MCF 10A (cell line): Measurements from ENCODE around the gene KHK. TPM values are rescaled to one million over a fixed set of nuclear protein-coding genes. Genes with fewer than 3 reads are reported as not detected.

Experiments
- BruUV-seq: library from RNA; stranded (reverse); fragments of 400-500 nt; replicated peaks from 2 replicates; lab custom pipeline; 2021; lab: Mats Ljungman, UMichigan
- CTCF ChIA-PET: fragments of 300-600 bp; sonication (Branson Sonifier 250); formaldehyde crosslinking; extraction: SDS; loops from one replicate; lab custom pipeline; 2021; ENCODE audit warnings: antibody characterized with exemption, inconsistent platforms; lab: Yijun Ruan, JAX
- POLR2A ChIA-PET: fragments of 300-600, 350-650 bp; sonication (Branson Sonifier 250); formaldehyde crosslinking; extraction: SDS; loops from one replicate; lab custom pipeline; 2020; ENCODE audit warnings: antibody characterized with exemption, inconsistent platforms; lab: Yijun Ruan, JAX
- DNase-seq: peaks from one replicate; pipeline ENCODE4 v3.0.0-alpha.2; 2018; ENCODE audit not compliant: unreplicated experiment
- H3K27ac Mint-ChIP-seq: one replicate; pipeline ENCODE4 v1.8.0; 2022; ENCODE audit warnings: mild to moderate bottlenecking, low read depth, mixed read lengths; ENCODE audit not compliant: unreplicated experiment
- H3K27me3 Mint-ChIP-seq: one replicate; pipeline ENCODE4 v1.8.0; 2022; ENCODE audit warnings: mixed read lengths; ENCODE audit not compliant: insufficient read depth, unreplicated experiment
- H3K36me3 Mint-ChIP-seq: one replicate; pipeline ENCODE4 v1.8.0; 2022; ENCODE audit warnings: mild to moderate bottlenecking, moderate library complexity, mixed read lengths; ENCODE audit not compliant: insufficient read depth, unreplicated experiment
- H3K4me1 Mint-ChIP-seq: one replicate; pipeline ENCODE4 v1.8.0; 2022; ENCODE audit warnings: mixed read lengths; ENCODE audit not compliant: insufficient read depth, unreplicated experiment
- H3K4me3 Mint-ChIP-seq: one replicate; pipeline ENCODE4 v1.8.0; 2022; ENCODE audit warnings: mild to moderate bottlenecking, moderate library complexity, mixed read lengths; ENCODE audit not compliant: unreplicated experiment
- H3K9me3 Mint-ChIP-seq: one replicate; pipeline ENCODE4 v1.8.0; 2022; ENCODE audit warnings: mixed read lengths; ENCODE audit not compliant: unreplicated experiment
- CTCF ChIP-seq: fragments of 200-600 bp; IDR thresholded peaks from one replicate; pipeline ENCODE4 v1.8.0; 2022; ENCODE audit warnings: antibody characterized with exemption, mild to moderate bottlenecking; ENCODE audit not compliant: unreplicated experiment
- intact Hi-C: fragments of 100-400 bp; cut with micrococcal nuclease; formaldehyde crosslinking; loops from 2 replicates; pipeline ENCODE4 v1.14.1; 2022
- total RNA-seq: library from RNA; stranded (reverse); gene quantifications from 2 replicates; pipeline ENCODE4 v1.2.3, GENCODE V29; 2022

The KHK gene
- total RNA-seq, 1 experiment from 2014 or later = 2.6 TPM

DNA sequence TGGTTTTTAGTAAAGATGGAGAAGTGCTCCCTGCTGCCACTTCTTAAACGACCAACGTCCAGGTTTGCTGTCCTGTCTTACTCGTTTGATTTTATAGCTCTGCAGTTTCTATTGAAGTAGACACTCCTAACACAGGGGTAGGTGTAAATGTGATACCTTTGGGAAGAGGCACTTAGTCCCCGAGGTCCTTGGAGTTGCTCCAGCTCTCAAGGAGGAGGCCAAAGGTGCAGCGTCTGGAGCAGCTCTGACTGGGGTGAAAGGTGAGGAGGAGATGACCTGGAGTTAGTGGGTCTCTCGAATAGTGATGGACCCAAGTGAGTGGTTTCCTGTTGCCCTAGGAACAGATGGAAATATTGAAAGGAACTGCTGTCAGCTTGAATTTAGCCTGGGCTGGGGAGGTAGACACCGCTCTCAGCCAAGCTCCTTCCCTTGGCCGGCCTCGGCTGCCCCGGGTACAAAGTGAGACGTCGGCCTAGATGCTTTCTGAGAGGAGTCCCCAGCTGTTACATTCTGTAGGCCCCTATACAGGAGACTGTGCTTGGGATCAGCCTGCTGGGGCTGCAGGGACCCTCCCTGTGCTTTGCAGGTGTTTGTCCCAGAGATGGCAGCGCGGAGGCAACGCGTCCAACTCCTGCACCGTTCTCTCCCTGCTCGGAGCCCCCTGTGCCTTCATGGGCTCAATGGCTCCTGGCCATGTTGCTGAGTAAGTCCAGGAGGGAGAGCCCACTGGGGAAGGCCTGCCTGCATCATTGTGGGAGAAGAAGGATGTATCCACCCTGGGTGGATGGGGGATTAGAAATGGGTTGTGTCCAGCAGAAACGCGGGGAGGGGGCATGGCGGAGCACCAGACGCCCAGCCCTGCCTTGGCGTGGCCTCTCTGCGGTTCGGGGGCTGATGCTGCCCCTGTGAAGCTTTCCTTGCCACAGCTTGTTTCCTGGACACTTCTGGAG is 5.4 kb downstream of the KHK start:
- POLR2A ChIA-PET = no interaction called here
- no peak overlapping the region for H3K4me3 Mint-ChIP-seq
- no TSS peak for BruUV-seq

GRCh38 chr2:27092696-27093429 is 6.3 kb downstream of the KHK start:
- H3K9me3 Mint-ChIP-seq = no peaks in the 10 kb centered on the region
- no peak overlapping the region for H3K27ac Mint-ChIP-seq
- no peaks in the 10 kb centered on the region for H3K4me1 Mint-ChIP-seq
- no peaks in the 10 kb centered on the region for H3K36me3 Mint-ChIP-seq
- no TSS peak for BruUV-seq
- ChIA-PET POLR2A (interaction anchor here (0.9 kb wide), 1 partner anchor 190 kb away, joined by 3 read pairs; the partner anchor contains the start of gene TRIM54), CTCF (no interaction called here)
- DNase-seq = no peak
- TF ChIP-seq CTCF = no peak
- no peaks in the 10 kb centered on the region for H3K27me3 Mint-ChIP-seq
- no peak overlapping the region for H3K4me3 Mint-ChIP-seq
- intact Hi-C loops = no loop called here

More for the DNA sequence above, 5.4 kb downstream of the KHK start:
- H3K4me1 Mint-ChIP-seq = no peaks in the 10 kb centered on the region
- no peak for DNase-seq
- no peaks in the 10 kb centered on the region for H3K36me3 Mint-ChIP-seq
- no peaks in the 10 kb centered on the region for H3K9me3 Mint-ChIP-seq
- H3K27me3 Mint-ChIP-seq = no peaks in the 10 kb centered on the region
- intact Hi-C loops = no loop called here
- CTCF ChIA-PET = interaction anchor here (1.2 kb wide), 1 partner anchor 8 kb away, joined by 4 read pairs; no protein-coding TSS in a partner anchor
- no peak overlapping the region for H3K27ac Mint-ChIP-seq
- no peak for TF ChIP-seq CTCF

DNA sequence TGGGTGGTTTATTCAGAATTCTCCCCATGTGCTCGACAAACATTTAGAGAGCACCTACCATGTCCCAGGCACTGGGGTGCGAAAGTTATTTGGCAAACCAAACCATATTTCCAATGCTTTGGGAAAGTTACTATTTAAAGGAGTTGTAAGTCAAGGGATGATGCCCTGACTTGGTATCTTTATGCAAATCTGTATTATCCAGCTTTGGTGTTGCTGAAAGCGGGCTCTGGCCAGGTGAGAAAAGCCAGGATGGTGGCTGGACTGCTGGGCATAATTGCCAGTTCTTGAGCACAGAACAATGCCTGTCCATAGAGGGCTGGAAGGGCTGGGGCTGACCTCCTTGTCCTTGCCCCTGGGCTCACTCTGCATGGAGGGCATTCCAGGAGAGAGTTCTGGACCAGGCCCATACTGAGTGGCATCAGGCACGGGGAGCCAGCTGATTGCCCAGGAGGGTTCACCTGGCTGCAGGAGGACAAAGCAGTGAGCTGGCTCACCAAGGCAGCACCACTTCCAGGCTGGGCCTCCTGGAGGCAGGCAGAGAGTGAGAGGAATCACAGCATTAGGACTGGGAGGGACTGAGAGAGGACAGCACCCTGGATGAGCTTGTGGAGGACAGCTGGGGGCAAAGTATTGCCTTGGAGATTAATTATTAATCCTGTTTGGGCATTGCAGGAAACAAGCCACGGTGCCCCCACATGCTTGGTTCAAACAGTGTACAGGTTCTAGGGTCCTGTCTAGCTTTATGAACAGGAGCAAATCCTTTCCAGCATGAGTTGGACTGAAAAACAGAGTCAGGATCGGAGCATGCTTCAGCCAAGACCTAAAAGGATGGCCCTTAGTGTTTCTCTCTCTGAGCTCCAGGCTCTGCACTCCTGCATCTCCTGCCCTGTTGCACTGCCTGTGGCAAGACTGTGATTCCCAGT is 7.1 kb downstream of the KHK start:
- intact Hi-C loops = no loop called here
- Mint-ChIP-seq H3K36me3 (no peaks in the 10 kb centered on the region), H3K9me3 (no peaks in the 10 kb centered on the region), H3K27ac (no peak overlapping the region), H3K27me3 (no peaks in the 10 kb centered on the region), H3K4me1 (no peaks in the 10 kb centered on the region), H3K4me3 (no peak overlapping the region)
- POLR2A ChIA-PET = interaction anchor here (0.9 kb wide), 1 partner anchor 189 kb away, joined by 3 read pairs; the partner anchor contains the start of gene TRIM54
- CTCF ChIA-PET = interaction anchor here (0.6 to 10.4 kb wide), 2 partner anchors 10 to 187 kb away, joined by 3 to 96 read pairs; partner anchors contain the start of gene TRIM54
- no peak for TF ChIP-seq CTCF
- no TSS peak for BruUV-seq
- no peak for DNase-seq
